AG09309 (cell line): ENCODE data around the gene MUC12.

Source experiments
- DNase-seq: peaks from one replicate; pipeline ENCODE4 v3.0.0-alpha.2; 2010; ENCODE audit warnings: low read depth
- H3K4me3 ChIP-seq: 2 replicates; pipeline ENCODE4 v1.5.1; 2011; ENCODE audit warnings: mild to moderate bottlenecking, low read depth, low read length, moderate library complexity; ENCODE audit not compliant: control insufficient read depth
- CTCF ChIP-seq: IDR thresholded peaks from 2 replicates; pipeline ENCODE4 v1.5.1; 2011; ENCODE audit warnings: mild to moderate bottlenecking, low read depth, low read length, inconsistent platforms; ENCODE audit not compliant: insufficient read depth, control insufficient read depth; ENCODE audit errors: missing control alignments

The MUC12 gene

GRCh38 chr7:101017064-101017777, 47.9 kb downstream of the MUC12 start:
- H3K4me3 ChIP-seq: peak overlapping the region; percentile 90
- TF ChIP-seq CTCF: no peak
- DNase-seq: peak; percentile 40

- no peak overlapping the region for H3K4me3 ChIP-seq
- DNase-seq: no peak
- TF ChIP-seq CTCF: no peak
These were observed 49.2 kb downstream of the MUC12 start for GRCh38 chr7:101018271-101019167.

GRCh38 chr7:101020444-101020843, 51.1 kb downstream of the MUC12 start:
- DNase-seq: no peak
- TF ChIP-seq CTCF: no peak
- H3K4me3 ChIP-seq: no peak overlapping the region

- DNase-seq: no peak
- TF ChIP-seq CTCF: no peak
- H3K4me3 ChIP-seq: no peak overlapping the region
These were observed 52.3 kb downstream of the MUC12 start for GRCh38 chr7:101021703-101022102.

GRCh38 chr7:101023839-101024238, 54.5 kb downstream of the MUC12 start:
- TF ChIP-seq CTCF: no peak
- no peak for DNase-seq
- H3K4me3 ChIP-seq: no peak overlapping the region

GRCh38 chr7:101031082-101031481, 61.7 kb downstream of the MUC12 start:
- no peak for DNase-seq
- TF ChIP-seq CTCF: no peak
- H3K4me3 ChIP-seq: no peak overlapping the region
